ENCODE measurements around the gene OGDHL.
A peak's percentile ranks its signal among the peaks of the same experiment; 100 is the strongest.
"Not testable (repeated sequence)": the region's sequence is repeated elsewhere in the genome, so short reads cannot be mapped to it uniquely, and the experiment has no call there.

OGDHL gene

GRCh38 chr10:49761789-49762565 lies at the start of gene OGDHL:
TSS of gene OGDHL (minus strand) at chr10:49762323. CDS start at chr10:49758592, 3,731 bp downstream.
- peak; percentile 69 for DNase-seq

- DNase-seq, result no peak
Measured at GRCh38 chr10:49803988-49804387, 41.9 kb upstream of the OGDHL start.

DNA sequence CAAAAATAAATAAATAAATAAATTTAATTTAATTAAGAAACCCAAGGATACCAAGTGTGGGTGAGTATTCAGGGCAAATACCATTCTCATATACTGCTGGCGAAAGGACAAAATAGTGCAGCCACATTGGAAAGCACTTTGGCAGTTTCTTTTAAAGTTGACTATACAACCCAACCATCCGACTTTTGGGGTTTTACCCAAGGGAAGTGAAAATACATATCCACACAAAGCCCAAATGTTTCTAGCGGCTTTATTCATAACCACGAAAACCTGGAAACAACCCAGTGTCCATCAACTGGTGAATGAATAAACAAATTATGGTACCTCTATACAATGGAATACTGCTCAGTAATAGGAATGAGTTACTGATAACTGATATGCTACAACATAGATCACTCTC lies 36.2 kb upstream of the OGDHL start:
- DNase-seq, result no peak

- no peak for DNase-seq
Measured at GRCh38 chr10:49791100-49791499, 29.0 kb upstream of the OGDHL start.

DNA sequence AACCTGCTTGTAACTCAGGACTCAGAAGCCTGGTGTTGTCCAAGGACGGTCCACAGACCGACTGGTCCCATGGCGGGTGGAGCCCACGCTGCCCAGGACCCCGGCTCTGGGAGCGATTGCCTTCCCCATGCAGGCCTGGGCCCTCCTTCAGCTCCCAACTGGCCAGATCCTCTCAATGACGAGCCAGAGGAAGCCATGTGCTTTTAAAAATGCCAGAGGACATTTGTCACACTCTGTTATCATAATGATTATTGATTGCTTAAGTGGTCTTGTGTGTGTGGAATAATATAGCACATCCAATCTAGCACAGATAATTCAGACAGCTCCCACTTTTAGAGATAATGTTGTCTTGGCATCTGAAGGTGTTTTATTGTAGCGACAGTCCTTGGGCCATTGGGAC lies 22.6 kb upstream of the OGDHL start:
- no peak for DNase-seq

DNA sequence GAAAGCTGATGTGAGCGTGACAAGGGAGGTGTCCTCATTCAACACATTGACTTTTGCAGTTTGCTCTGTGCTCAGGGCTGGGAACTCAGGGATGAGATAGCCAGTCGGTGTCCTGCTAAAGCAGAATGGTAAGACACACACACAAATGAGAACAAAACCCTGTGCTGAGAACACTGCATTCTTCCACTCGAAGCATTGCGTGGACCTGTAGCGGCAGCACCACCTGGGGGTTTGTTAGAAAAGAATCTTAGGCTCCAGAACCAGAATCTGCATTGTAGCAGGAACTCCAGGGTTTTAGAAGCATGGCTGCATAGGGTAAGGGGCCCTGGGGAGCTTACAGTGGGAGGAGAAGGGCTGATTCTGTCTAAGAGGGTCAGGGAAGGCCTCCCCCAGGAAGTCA lies 21.5 kb upstream of the OGDHL start:
- no peak for DNase-seq

DNA sequence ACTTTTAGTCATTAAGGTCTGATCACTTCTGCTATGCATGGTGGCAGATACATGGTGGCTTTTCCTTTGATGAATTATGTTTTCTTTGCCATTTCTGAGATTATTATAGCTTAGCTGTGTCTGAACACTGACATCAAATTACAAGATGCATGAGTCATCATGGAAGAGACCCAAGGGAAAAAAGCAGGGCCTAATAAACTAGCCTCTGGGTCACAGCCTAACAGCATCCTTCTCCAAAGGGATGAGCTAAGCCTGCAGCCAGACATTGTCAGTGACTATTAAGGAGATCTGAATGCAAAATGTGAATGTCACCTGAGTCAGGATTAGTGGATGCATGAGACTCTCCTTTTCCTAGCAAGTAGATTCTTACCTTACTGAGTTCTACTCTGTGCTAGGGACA lies 19.1 kb upstream of the OGDHL start:
- no peak for DNase-seq

DNA sequence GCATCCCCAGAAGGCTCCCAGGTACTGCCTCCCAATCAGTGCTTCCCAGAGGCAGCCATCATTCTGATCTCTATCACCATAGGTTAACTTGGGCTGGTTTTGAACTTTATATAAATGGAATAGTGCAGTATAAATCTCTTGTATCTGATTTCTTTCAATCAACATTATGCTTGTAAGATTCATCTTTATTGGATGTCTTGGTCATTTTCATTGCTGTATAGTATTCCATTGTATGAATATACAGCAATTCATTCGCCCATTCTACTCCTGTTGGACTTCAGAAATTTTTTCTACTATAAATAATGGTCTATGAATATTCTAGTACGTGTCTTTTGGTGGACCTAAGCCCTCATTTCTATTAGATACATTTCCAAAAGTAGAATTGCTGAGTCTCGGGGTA lies 16.1 kb upstream of the OGDHL start:
- DNase-seq, result no peak

GRCh38 chr10:49776851-49777250 lies 14.7 kb upstream of the OGDHL start:
- DNase-seq, result no peak

DNA sequence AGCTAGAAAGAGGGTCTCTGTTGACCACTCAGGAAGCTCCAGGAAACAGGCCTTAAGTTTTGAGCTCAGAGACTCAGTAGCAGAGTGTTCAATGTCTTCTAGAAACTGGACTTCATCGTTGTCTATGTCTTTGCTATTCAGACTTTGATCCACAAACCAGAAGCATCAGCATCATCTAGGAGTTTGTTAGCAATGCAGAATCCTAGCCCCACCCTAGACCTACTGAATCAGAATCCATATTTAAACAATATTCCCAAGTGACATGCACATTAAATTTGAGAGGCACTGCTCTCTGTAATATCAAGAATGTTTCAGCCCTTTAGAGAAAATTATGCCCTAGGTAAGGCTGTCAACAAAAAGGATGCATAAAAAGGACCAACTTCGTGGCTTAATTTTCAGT lies 12.9 kb upstream of the OGDHL start:
- no peak for DNase-seq

- DNase-seq, result not testable (repeated sequence)
Measured at GRCh38 chr10:49772944-49773343, 10.8 kb upstream of the OGDHL start.

DNA sequence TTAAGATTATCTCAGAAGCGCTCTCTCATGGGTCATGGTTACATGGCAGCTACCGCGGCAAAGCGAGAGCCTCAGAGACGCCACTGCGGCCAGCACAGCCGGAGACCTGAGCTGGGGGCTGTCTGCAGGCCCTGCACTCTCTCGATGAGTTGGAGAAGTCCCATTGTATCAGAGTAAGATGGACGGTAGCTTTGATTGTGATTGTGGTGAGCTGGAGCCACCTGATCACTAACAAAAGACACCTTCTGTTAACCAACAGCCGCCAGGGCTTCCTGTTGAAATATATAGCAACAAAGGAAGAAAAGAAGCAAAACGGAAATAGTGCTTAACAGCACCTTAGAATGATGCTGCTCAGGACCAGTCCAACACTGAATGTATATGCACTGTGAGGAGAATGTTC lies 8.9 kb upstream of the OGDHL start:
- not testable (repeated sequence) for DNase-seq

- DNase-seq, result no peak
Measured at GRCh38 chr10:49769692-49770091, 7.6 kb upstream of the OGDHL start.

- DNase-seq, result no peak
Measured at GRCh38 chr10:49768731-49769130, 6.6 kb upstream of the OGDHL start.

GRCh38 chr10:49768329-49768728 lies 6.2 kb upstream of the OGDHL start:
- DNase-seq, result no peak

- no peak for DNase-seq
Measured at GRCh38 chr10:49767752-49768151, 5.6 kb upstream of the OGDHL start.

DNA sequence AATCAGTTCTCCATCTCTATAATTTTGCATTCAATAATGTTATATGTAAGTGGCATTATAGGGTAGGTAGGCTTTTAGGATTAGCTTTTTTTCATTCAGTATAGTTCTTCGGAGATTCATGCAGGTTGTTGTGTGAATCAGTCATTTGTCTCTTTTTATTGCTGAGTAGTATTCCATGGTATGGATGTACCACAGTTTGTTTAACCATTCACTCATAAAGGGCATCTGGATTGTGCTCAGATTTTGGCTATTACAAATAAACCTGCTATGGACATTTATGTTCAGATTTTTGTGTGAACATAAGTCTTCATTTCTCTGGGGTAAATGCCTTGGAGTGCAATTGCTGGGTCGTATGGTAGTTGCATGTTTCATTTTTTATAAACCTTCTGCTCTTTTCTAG lies 4.4 kb upstream of the OGDHL start:
- no peak for DNase-seq

DNA sequence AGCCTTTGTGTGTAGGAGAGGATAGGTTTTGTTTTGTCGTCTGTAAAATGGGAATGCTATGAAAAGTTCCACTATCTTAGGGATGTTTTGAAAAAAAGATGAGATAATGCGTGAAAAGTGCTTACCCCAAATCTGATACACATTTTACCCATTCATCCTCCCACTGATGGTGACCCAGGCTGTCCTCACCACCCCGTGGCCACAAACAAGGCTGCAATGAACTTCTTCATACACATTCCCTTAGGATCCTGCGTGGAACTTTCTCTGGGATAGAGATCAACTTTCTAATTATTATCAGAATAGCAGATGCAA lies 399 bp upstream of the OGDHL start:
- DNase-seq, result no peak

DNA sequence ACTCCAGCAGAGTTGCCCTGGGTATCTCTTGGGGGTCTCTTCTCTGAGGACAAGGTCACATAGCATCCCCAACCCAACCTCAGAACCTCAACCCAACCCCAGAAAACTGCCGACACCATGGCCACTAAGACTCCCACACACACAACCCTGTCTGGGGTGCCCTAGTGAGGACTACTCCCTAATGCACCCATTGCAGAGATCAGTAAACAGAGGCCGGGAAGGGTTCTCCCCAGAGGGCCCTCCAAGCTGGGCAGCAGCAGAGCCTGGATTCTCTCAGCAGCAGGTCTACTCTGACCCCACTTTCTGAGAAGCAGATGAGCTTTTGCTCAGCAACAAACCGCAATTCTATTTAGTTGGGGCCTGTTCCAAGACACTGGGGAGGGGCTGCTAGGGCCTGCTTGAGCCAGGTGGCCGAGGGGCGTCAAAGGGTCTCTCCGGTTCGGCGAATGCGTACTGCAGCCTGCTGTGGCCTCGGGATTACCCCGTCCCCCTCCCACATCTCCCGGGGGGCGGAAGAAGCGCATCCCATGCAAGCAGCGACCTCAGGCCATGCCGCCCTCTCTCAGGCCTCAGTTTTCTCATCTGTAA lies 828 bp downstream of the OGDHL start:
- no peak for DNase-seq

- no peak for DNase-seq
Measured at GRCh38 chr10:49760789-49761188, 1.3 kb downstream of the OGDHL start.

DNA sequence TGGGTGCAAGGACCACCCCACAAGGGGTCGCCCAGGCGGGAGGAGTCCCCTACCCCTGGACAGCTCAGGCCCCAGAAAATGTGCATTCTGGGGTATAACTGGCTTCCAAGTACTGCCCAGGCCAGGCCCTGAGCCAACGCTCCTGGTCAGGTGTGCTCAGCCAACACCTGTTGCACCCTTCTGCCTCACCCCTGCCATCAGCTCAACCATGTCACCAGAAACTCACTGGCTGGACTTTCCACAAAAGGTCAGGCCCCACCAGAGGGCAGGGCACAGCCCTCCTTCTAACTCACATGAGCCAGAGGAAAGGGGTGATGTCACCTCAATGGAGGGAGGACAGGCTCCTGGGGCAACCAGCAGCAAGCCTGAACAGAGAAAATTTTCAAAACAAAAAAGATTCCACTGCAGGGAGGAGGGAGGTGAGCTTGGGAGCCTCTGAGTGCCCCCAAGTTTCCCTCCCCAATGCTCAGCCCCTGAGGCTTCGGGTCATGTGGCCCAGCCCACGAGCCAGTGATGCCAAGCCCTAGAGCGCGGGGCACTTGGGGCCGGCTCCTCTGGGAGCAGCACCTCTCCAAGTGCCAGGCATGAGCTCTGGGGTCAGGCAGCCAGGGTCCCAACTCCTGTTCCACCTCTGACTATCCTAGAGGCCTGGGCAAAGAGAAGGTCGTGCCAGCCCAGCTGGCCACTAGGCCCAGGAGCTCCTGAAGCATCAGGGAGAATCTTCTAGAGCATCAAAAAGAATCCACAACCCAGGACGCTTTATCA lies 2.2 kb downstream of the OGDHL start:
- no peak for DNase-seq

- DNase-seq, result no peak
Measured at GRCh38 chr10:49758249-49758930, 3.7 kb downstream of the OGDHL start.

GRCh38 chr10:49756641-49757040 lies 5.5 kb downstream of the OGDHL start:
- no peak for DNase-seq

DNA sequence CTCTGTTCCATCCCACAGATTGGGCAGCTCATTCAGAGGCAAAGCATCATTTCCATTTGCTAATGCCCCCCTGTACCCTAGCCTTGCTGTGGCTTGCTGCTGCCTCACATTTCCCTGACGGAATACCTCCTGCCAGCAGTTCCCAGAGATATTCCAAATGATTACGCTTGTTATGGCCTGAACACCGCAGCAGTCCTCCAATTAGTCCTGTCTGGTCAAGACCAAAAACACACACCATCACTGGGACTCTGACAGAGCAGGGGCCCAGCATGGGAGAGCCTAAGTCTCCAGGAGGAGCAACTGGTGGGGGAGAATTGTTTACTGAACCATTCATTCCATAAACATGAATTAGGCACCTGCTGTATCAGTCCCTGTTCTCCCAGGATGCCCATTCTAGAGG lies 6.1 kb downstream of the OGDHL start:
- no peak for DNase-seq
